ENCODE measurements around the gene MORN4. TPM values are rescaled to one million over a fixed set of nuclear protein-coding genes. Genes with fewer than 3 reads are reported as not detected.

The MORN4 gene
- total and polyA plus RNA-seq, 9 of the 15 experiments (the other 6 are each of a cell fraction or from before 2014, with no cell fraction given) = 8.3 to 23.9 (median 11.7) TPM

DNA sequence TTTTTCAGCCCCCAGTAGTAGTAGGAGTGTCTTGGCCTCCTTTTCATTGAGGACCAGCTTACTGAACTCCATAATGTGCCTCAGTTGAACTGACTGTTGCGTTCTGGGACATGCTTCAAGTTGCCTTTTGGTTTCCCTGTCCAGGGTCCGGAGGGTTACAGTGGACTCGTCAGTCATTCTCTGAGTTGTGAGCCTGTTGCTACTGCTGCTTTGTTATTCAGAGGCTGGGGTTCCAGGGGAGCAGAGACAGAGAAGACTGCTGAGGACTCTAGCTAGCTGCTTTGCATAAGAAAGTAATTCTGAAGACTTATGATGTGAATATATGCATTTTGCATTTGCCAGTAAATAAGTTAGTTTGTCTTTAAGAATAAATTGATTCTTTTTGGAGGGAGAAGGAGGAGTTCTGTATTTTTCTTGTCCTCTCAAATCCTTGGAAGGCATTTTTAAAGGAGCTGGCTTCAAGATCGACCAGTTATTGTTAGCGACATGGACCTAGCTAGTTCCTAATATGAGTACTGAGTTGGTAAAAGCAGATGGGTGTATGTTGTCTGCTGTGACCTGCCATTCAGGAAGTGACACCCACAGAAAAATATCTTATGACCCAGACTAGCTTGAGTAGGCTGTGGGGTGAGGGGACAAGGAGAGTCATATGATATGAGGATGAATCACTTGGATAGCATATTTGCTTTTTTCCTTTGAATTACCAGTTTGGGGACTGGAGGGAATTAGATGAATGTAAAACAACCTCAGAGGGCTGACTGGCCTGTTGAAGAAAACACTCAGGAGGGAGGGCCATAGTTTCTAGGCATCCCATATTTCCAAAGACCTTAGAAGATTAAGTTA lies 15.5 kb upstream of the MORN4 start (continued):
- TF ChIP-seq ILF3 (IDR thresholded peaks at IDR 0.05; ENCODE audit: borderline replicate concordance) (no peak), DPF2 (IDR thresholded peaks at IDR 0.05) (peak; percentile 68; the same call in 1 of the 2 replicates), ELF2 (CRISPR knock-in tag; IDR thresholded peaks at IDR 0.05) (no peak), HNRNPLL (IDR thresholded peaks at IDR 0.05; ENCODE audit: low read depth, low read length, poor library complexity, severe bottlenecking) (no peak), LEF1 (IDR thresholded peaks at IDR 0.05) (peak; percentile 55; the same call in 1 of the 2 replicates), ZNF830 (CRISPR knock-in tag; IDR thresholded peaks at IDR 0.05) (no peak), HDAC6 (IDR thresholded peaks at IDR 0.05; ENCODE audit: low read depth, low read length) (no peak), DMBX1 (CRISPR knock-in tag; IDR thresholded peaks at IDR 0.05; ENCODE audit: borderline replicate concordance) (no peak), PHF20 (IDR thresholded peaks at IDR 0.05; ENCODE audit: partially characterized antibody) (no peak), MCM3 (IDR thresholded peaks at IDR 0.05) (no peak), ARID2 (IDR thresholded peaks at IDR 0.05) (no peak), ZNF217 (CRISPR knock-in tag; IDR thresholded peaks at IDR 0.05) (no peak), NCOA4 (IDR thresholded peaks at IDR 0.05; ENCODE audit: partially characterized antibody) (no peak), BRF1 (IDR thresholded peaks at IDR 0.05; ENCODE audit: borderline replicate concordance, extremely low read depth, insufficient read length) (no peak), NCOA6 (IDR thresholded peaks at IDR 0.05) (no peak), ESRRB (CRISPR knock-in tag; IDR thresholded peaks at IDR 0.05; ENCODE audit: borderline replicate concordance) (no peak), NRF1 (conservative IDR thresholded peaks at IDR 0.05 in 1 of 2, IDR thresholded peaks at IDR 0.05 in 1 of 2) (no peak), FOXP4 (CRISPR knock-in tag; IDR thresholded peaks at IDR 0.05; ENCODE audit: borderline replicate concordance) (no peak), E2F6 (IDR thresholded peaks at IDR 0.05; ENCODE audit: borderline replicate concordance in 1 of 2, extremely low read depth in 1 of 2, insufficient read depth in 1 of 2, insufficient read length in 1 of 2, low read depth in 1 of 2, low read length in 1 of 2, poor library complexity in 1 of 2, severe bottlenecking in 1 of 2) (no peak), RUNX1 (IDR thresholded peaks at IDR 0.05; ENCODE audit: low read depth) (no peak), THRAP3 (IDR thresholded peaks at IDR 0.05; ENCODE audit: borderline replicate concordance) (no peak), KDM4B (IDR thresholded peaks at IDR 0.05; ENCODE audit: borderline replicate concordance in 2 of 2, low read depth in 1 of 2) (no peak), PURB (CRISPR knock-in tag; IDR thresholded peaks at IDR 0.05; ENCODE audit: low read depth) (no peak), NR2C2 (CRISPR knock-in tag; IDR thresholded peaks at IDR 0.05) (no peak), NR2C2 (tag; IDR thresholded peaks at IDR 0.05) (peak; percentile 72)
- TF ChIP-seq, protein P1, sequence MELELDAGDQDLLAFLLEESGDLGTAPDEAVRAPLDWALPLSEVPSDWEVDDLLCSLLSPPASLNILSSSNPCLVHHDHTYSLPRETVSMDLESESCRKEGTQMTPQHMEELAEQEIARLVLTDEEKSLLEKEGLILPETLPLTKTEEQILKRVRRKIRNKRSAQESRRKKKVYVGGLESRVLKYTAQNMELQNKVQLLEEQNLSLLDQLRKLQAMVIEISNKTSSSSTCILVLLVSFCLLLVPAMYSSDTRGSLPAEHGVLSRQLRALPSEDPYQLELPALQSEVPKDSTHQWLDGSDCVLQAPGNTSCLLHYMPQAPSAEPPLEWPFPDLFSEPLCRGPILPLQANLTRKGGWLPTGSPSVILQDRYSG (tag; conservative IDR thresholded peaks at IDR 0.05; ENCODE audit: low read depth) = no peak
